NCI-H1436 treated with DMSO at 0.1 percent for 48 hours (cell line): ENCODE data around the gene BPIFB3.
"Not testable (repeated sequence)": the region's sequence is repeated elsewhere in the genome, so short reads cannot be mapped to it uniquely, and the experiment has no call there.

ENCODE experiments used
- DNase-seq: peaks from one replicate; lab custom pipeline; 2025; lab: John Stamatoyannopoulos, UW

Gene BPIFB3

GRCh38 chr20:33027769-33028751 lies 25.6 kb upstream of the BPIFB3 start:
- DNase-seq = no peak

GRCh38 chr20:33028875-33029274 lies 24.8 kb upstream of the BPIFB3 start:
- DNase-seq = no peak

- no peak for DNase-seq
Measured at GRCh38 chr20:33030076-33030475, 23.6 kb upstream of the BPIFB3 start.

- DNase-seq = no peak
Measured at GRCh38 chr20:33030569-33030968, 23.1 kb upstream of the BPIFB3 start.

GRCh38 chr20:33031531-33031930 lies 22.2 kb upstream of the BPIFB3 start, which contains the start of gene BPIFB6:
TSS of gene BPIFB6 (plus strand) at chr20:33031648. CDS start at chr20:33031648, 0 bp downstream.
- no peak for DNase-seq

GRCh38 chr20:33032555-33032954 lies 21.1 kb upstream of the BPIFB3 start:
- no peak for DNase-seq

GRCh38 chr20:33033381-33033780 lies 20.3 kb upstream of the BPIFB3 start:
- no peak for DNase-seq

GRCh38 chr20:33034115-33034514 lies 19.6 kb upstream of the BPIFB3 start:
- DNase-seq = no peak

GRCh38 chr20:33034901-33035492 lies 18.7 kb upstream of the BPIFB3 start:
- no peak for DNase-seq

GRCh38 chr20:33037456-33037855 lies 16.2 kb upstream of the BPIFB3 start:
- no peak for DNase-seq

GRCh38 chr20:33038243-33038642 lies 15.5 kb upstream of the BPIFB3 start:
- no peak for DNase-seq

- no peak for DNase-seq
Measured at GRCh38 chr20:33042430-33042829, 11.3 kb upstream of the BPIFB3 start.

GRCh38 chr20:33042983-33043730 lies 10.5 kb upstream of the BPIFB3 start:
- no peak for DNase-seq

- DNase-seq = no peak
Measured at GRCh38 chr20:33043731-33044181, 9.9 kb upstream of the BPIFB3 start.

- not testable (repeated sequence) for DNase-seq
Measured at GRCh38 chr20:33045129-33045721, 8.5 kb upstream of the BPIFB3 start.

GRCh38 chr20:33046412-33046811 lies 7.3 kb upstream of the BPIFB3 start:
- no peak for DNase-seq

GRCh38 chr20:33051333-33051732 lies 2.4 kb upstream of the BPIFB3 start:
- no peak for DNase-seq

- DNase-seq = no peak
Measured at GRCh38 chr20:33054381-33054780, 678 bp downstream of the BPIFB3 start.

GRCh38 chr20:33054791-33055190 lies 1.1 kb downstream of the BPIFB3 start:
- DNase-seq = no peak

GRCh38 chr20:33059136-33059535 lies 5.4 kb downstream of the BPIFB3 start:
- DNase-seq = no peak

GRCh38 chr20:33059741-33060390 lies 6.2 kb downstream of the BPIFB3 start:
- DNase-seq = no peak

- no peak for DNase-seq
Measured at GRCh38 chr20:33061658-33062028, 7.9 kb downstream of the BPIFB3 start.
